Liver (tissue), 9 donors: ENCODE measurements around the gene SLC49A3. TPM values are rescaled to one million over a fixed set of nuclear protein-coding genes. Genes with fewer than 3 reads are reported as not detected.
A peak's percentile ranks its signal among the peaks of the same experiment; 100 is the strongest.

Source experiments
- DNase-seq: peaks from one replicate; pipeline ENCODE4 v3.0.0-alpha.2; 2017; ENCODE audit warnings: low spot score
- H3K27ac ChIP-seq, 2 donors: one replicate each; pipeline ENCODE4 v1.7.0; 2013; ENCODE audit warnings: inconsistent platforms in 2 of 2, low read length in 2 of 2, control low read depth in 1 of 2, low read depth in 1 of 2, mild to moderate bottlenecking in 1 of 2
- H3K27me3 ChIP-seq, 4 donors: one replicate each; pipeline versions ENCODE4 v1.6.1 to v1.7.0; 2013; ENCODE audit warnings: low read length in 3 of 4, inconsistent platforms in 1 of 4, mild to moderate bottlenecking in 1 of 4, moderate library complexity in 1 of 4; ENCODE audit not compliant: control insufficient read depth in 4 of 4, insufficient read depth in 4 of 4
- H3K36me3 ChIP-seq, 4 donors: one replicate each; pipeline versions ENCODE4 v1.6.1 to v1.7.0; 2013; ENCODE audit warnings: low read length in 3 of 4, mild to moderate bottlenecking in 3 of 4, low read depth in 1 of 4, moderate library complexity in 1 of 4; ENCODE audit not compliant: control insufficient read depth in 4 of 4, insufficient read depth in 3 of 4
- H3K4me1 ChIP-seq, 4 donors: one replicate each; pipeline versions ENCODE4 v1.6.1 to v1.7.0; 2013; ENCODE audit warnings: low read length in 3 of 4, mild to moderate bottlenecking in 3 of 4, moderate library complexity in 1 of 4; ENCODE audit not compliant: control insufficient read depth in 4 of 4, insufficient read depth in 4 of 4
- H3K4me3 ChIP-seq, 3 donors: one replicate each; pipeline versions ENCODE4 v1.6.1 to v1.7.0; 2013; ENCODE audit warnings: low read length in 3 of 3, control low read depth in 1 of 3, low read depth in 1 of 3, mild to moderate bottlenecking in 1 of 3
- H3K9ac ChIP-seq, 2 donors: one replicate each; pipeline ENCODE4 v1.7.0; 2013; ENCODE audit warnings: low read length in 2 of 2, mild to moderate bottlenecking in 2 of 2, moderate library complexity in 2 of 2, control low read depth in 1 of 2, low read depth in 1 of 2
- H3K9me3 ChIP-seq, 4 donors: one replicate each; pipeline versions ENCODE4 v1.6.1 to v1.7.0; 2013; ENCODE audit warnings: low read length in 3 of 4; ENCODE audit not compliant: control insufficient read depth in 4 of 4
- CTCF ChIP-seq: fragments of 150-350 bp; IDR thresholded peaks from 2 replicates; pipeline ENCODE4 v1.5.1; 2017; ENCODE audit warnings: improper control_type of control experiment, low read depth, low read length; ENCODE audit not compliant: missing input control
- EGR1 ChIP-seq, 2 donors: IDR thresholded peaks; 2 replicates each; pipeline ENCODE4 v1.6.1; 2016 to 2018; ENCODE audit warnings: antibody characterized with exemption in 2 of 2, low read depth in 2 of 2
- FOXA1 ChIP-seq: IDR thresholded peaks from 2 replicates; pipeline ENCODE4 v1.6.1; 2016; ENCODE audit warnings: antibody characterized with exemption
- FOXA2 ChIP-seq: IDR thresholded peaks from 2 replicates; pipeline ENCODE4 v1.6.1; 2016; ENCODE audit warnings: antibody characterized with exemption
- GABPA ChIP-seq, 2 donors: IDR thresholded peaks in 1 of 2; conservative IDR thresholded peaks in 1 of 2; 2 replicates each; pipeline ENCODE4 v1.6.1; 2016; ENCODE audit warnings: antibody characterized with exemption in 2 of 2, mild to moderate bottlenecking in 1 of 2, moderate library complexity in 1 of 2
- HNF4A ChIP-seq, 2 donors: conservative IDR thresholded peaks; 2 replicates each; pipeline ENCODE4 v1.6.1; 2016; ENCODE audit warnings: antibody characterized with exemption in 2 of 2, mild to moderate bottlenecking in 2 of 2
- HNF4G ChIP-seq: IDR thresholded peaks from 2 replicates; pipeline ENCODE4 v1.6.1; 2016; ENCODE audit warnings: antibody characterized with exemption
- JUND ChIP-seq, 2 donors: IDR thresholded peaks; 2 replicates each; pipeline ENCODE4 v1.6.1; 2016; ENCODE audit warnings: antibody characterized with exemption in 2 of 2
- NR2F2 ChIP-seq: IDR thresholded peaks from 2 replicates; pipeline ENCODE4 v1.6.1; 2016; ENCODE audit warnings: antibody characterized with exemption
- RAD21 ChIP-seq, 2 donors: IDR thresholded peaks; 2 replicates each; pipeline ENCODE4 v1.6.1; 2016; ENCODE audit warnings: antibody characterized with exemption in 2 of 2, mild to moderate bottlenecking in 2 of 2
- SP1 ChIP-seq: IDR thresholded peaks from 2 replicates; pipeline ENCODE4 v1.6.1; 2018; ENCODE audit warnings: antibody characterized with exemption, mild to moderate bottlenecking
- YY1 ChIP-seq: IDR thresholded peaks from 2 replicates; pipeline ENCODE4 v1.6.1; 2016; ENCODE audit warnings: antibody characterized with exemption, mild to moderate bottlenecking
- ZBTB33 ChIP-seq: IDR thresholded peaks from 2 replicates; pipeline ENCODE4 v1.6.1; 2016; ENCODE audit warnings: antibody characterized with exemption
- WGBS: extraction: QIAGEN DNeasy Blood & Tissue Kit; methylation state at CpG from one replicate; pipeline ENCODE4 v1.1.7; 2013; 5-methylcytosine and 5-hydroxymethylcytosine counted together
- polyA plus RNA-seq, 2 donors: library from polyadenylated mRNA; stranded (reverse) in 1 of 2; unstranded in 1 of 2; fragments of 200-250 nt in 1 of 2; fragments of >200 nt in 1 of 2; fragmentation: Nextera tagmentation in 1 of 2; extraction: Ambion mirVana in 1 of 2; gene quantifications; one replicate each; pipeline versions ENCODE4 v1.2.1 to v1.2.3, GENCODE V29; 2013 to 2015
- total RNA-seq, 2 donors: library from RNA; depleted of rRNA; stranded (reverse); fragments of >200 nt; gene quantifications; one replicate each; pipeline ENCODE4 v1.2.3, GENCODE V29; 2014
- TF ChIP-seq, protein P1 (sequence below): IDR thresholded peaks from 2 replicates; pipeline ENCODE4 v1.6.1; 2016; ENCODE audit warnings: antibody characterized with exemption
- TF ChIP-seq, protein P2 (sequence below): IDR thresholded peaks from 2 replicates; pipeline ENCODE4 v1.6.1; 2016; ENCODE audit warnings: antibody characterized with exemption
- donor health status: healthy.
- donor health status: healthy.
- donor health status: healthy.
- donor health status: healthy.
- donor health status: healthy.

The SLC49A3 gene
- total and polyA plus RNA-seq, 4 donors = 0.40 to 3.6 (median 2.0) TPM

DNA sequence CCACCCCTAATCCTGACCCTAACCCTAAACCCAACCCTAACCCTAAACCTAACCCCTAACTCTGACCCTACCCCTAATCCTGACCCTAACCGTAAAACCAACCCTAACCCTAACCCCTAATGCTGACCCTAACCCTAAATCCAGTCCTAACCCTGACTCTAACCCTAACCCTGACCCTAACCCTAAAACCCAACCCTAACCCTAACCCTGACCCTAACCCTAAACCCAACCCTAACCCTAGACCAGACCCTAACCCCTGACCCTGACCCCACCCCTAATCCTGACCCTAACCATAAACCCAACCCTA, 16.0 kb upstream of the SLC49A3 start:
- Histone ChIP-seq H3K27ac (no peak overlapping the region), H3K9ac (no peak overlapping the region), H3K4me3 (peak overlapping the region in 2 of 3 donors; percentile 62 to 74), H3K36me3 (no peaks in the 10 kb centered on the region), H3K27me3 (no peaks in the 10 kb centered on the region), H3K4me1 (peaks cover 6 to 28% (median 18%) of the 10 kb centered on the region in 4 donors), H3K9me3 (no peaks in the 10 kb centered on the region)
- TF ChIP-seq HNF4A (conservative IDR thresholded peaks at IDR 0.05) = no peak
- no peak for TF ChIP-seq CTCF
- TF ChIP-seq GABPA (IDR thresholded peaks at IDR 0.05 in 1 of 2, conservative IDR thresholded peaks at IDR 0.05 in 1 of 2) = no peak
- no peak for TF ChIP-seq EGR1 (IDR thresholded peaks at IDR 0.05; ENCODE audit: low read depth in 2 of 2)
- TF ChIP-seq, protein P1, sequence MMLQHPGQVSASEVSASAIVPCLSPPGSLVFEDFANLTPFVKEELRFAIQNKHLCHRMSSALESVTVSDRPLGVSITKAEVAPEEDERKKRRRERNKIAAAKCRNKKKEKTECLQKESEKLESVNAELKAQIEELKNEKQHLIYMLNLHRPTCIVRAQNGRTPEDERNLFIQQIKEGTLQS = no peak
- TF ChIP-seq NR2F2 = no peak
- TF ChIP-seq, protein P2, sequence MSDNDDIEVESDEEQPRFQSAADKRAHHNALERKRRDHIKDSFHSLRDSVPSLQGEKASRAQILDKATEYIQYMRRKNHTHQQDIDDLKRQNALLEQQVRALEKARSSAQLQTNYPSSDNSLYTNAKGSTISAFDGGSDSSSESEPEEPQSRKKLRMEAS = no peak
- no peak for TF ChIP-seq RAD21 (IDR thresholded peaks at IDR 0.05)
- no peak for TF ChIP-seq JUND (IDR thresholded peaks at IDR 0.05)
- TF ChIP-seq YY1 = no peak
- TF ChIP-seq FOXA1 = no peak
- no peak for TF ChIP-seq ZBTB33
- no peak for TF ChIP-seq HNF4G
- 96% methylated on average over 1 of the region's 1 CpG for WGBS
- no peak for DNase-seq

DNA sequence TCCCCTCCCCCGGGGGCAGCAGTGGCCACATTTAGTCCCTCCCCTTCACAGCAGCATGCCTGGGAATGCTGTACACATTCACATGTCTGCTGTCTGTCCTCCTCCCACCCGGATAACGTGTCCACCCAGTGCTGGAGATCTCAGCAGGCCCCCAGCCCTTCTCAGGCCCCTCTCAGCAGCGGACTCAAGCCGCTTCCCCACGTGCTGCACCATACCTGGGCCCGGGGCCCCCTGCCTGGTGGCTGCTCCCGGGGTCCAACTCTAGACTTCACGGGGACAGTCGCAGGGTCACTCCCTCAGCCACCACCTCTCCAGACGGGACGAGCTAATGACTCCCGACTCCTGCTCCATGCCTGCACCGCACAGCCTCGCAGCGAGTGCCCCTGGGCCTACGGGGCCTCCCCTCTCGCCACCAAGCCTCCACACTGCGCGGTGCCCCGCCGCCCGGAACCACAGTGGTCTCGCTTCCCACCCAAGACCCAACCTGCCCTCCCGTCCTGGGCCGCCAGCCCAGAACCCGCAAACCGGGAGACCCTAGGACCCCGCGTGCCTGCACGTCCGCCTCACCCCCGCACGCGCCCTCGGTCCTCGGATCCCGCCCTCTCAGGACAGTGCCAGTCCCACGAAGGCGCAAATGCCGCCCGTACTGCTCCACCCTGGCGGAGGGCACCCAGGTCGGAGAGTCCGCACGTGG, 15.4 kb upstream of the SLC49A3 start:
- WGBS = 96% methylated on average over 46 of the region's 46 CpGs
- H3K4me1 ChIP-seq = peaks cover 6 to 30% (median 18%) of the 10 kb centered on the region in 4 donors
- no peaks in the 10 kb centered on the region for H3K36me3 ChIP-seq
- TF ChIP-seq EGR1 (IDR thresholded peaks at IDR 0.05; ENCODE audit: low read depth in 2 of 2) = no peak
- TF ChIP-seq, protein P1 = no peak
- TF ChIP-seq RAD21 (IDR thresholded peaks at IDR 0.05) = no peak
- TF ChIP-seq NR2F2 = no peak
- TF ChIP-seq FOXA2 = no peak
- TF ChIP-seq SP1 = no peak
- TF ChIP-seq JUND (IDR thresholded peaks at IDR 0.05) = no peak
- no peak overlapping the region for H3K27ac ChIP-seq
- no peak for DNase-seq
- H3K9ac ChIP-seq = no peak overlapping the region
- H3K27me3 ChIP-seq = no peaks in the 10 kb centered on the region
- H3K4me3 ChIP-seq = no peak overlapping the region
- no peaks in the 10 kb centered on the region for H3K9me3 ChIP-seq
